ENCODE results near the gene PCCA. TPM values are rescaled to one million over a fixed set of nuclear protein-coding genes. Genes with fewer than 3 reads are reported as not detected.

The PCCA gene
- total and polyA plus RNA-seq, 4 experiments from 2014 or later, result 4.4 to 9.7 (median 7.4) TPM

DNA sequence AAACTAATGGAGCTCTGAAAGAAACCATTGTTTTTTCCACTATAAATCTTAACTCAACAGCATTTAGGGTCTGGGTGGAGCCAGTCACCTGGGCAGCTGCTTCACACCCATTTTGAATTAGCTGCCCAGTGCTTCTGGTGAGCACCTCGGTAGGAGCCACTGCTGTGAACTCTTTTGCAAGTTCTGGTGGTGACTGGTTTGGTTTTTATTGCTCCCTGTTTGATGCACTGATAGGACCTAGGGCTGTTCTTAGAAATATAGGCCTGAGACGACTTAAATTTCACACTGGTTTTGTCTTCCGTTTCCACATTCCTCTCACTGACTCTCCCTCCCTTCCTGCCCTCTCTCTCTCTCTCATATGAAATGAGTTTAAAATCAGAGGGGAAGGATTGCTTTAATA is 395.8 kb downstream of the PCCA start:
- no peaks in the 10 kb centered on the region for H3K9me3 Mint-ChIP-seq
- intact Hi-C loops (cut with micrococcal nuclease), result no loop called here
- POLR2A ChIA-PET (ENCODE audit: partially characterized antibody), result no interaction called here
- CTCF ChIA-PET (ENCODE audit: partially characterized antibody), result interaction anchor here (0.8 to 1.2 kb wide), 2 partner anchors 12 to 828 kb away, joined by 4 read pairs; no protein-coding TSS in a partner anchor
- no peak for DNase-seq
- H3K27me3 Mint-ChIP-seq, result no peaks in the 10 kb centered on the region
- Histone ChIP-seq H3K27ac (ENCODE audit: low read depth, low read length) (no peak overlapping the region), H3K4me3 (ENCODE audit: low read length in 2 of 2) (no peak overlapping the region), H3K36me3 (ENCODE audit: insufficient read depth, low read length) (no peaks in the 10 kb centered on the region), H3K4me1 (ENCODE audit: insufficient read depth, low read length) (peaks cover 12% of the 10 kb centered on the region), H3K9me3 (ENCODE audit: control insufficient read depth in 1 of 2, low read length in 2 of 2) (no peaks in the 10 kb centered on the region), H3K27me3 (ENCODE audit: insufficient read depth, low read length) (no peaks in the 10 kb centered on the region)
- peaks cover 0 to 3% of the 10 kb centered on the region in 2 donors for H3K36me3 Mint-ChIP-seq
- peak overlapping the region in 1 of 8 donors; percentile 2 for H3K4me3 Mint-ChIP-seq
- peaks cover 9 to 25% (median 18%) of the 10 kb centered on the region in 4 donors for H3K4me1 Mint-ChIP-seq
- H3K27ac Mint-ChIP-seq, result peak overlapping the region in 1 of 7 donors; percentile 11

DNA sequence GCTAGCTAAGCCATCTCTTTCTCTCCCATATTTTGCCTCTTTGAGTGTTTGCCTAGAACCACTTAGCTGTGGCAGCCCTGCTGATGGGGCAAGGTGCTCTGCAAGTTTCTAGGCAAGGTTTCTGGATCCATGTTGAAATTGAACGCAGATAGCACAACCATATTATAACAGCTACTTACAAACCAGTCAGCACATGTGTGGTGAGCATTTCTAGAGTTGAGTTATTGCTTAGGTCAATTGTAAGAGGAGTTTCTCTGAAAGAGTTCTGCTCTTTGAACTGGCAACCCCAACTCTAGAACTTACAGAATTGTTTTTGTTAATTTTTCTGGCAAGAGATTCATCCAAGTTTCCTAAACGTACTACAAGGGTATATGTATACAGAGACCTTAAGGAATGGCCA is 396.4 kb downstream of the PCCA start:
- H3K4me3 Mint-ChIP-seq, result no peak overlapping the region
- H3K27ac ChIP-seq (ENCODE audit: low read depth, low read length), result no peak overlapping the region
- peaks cover 12% of the 10 kb centered on the region for H3K4me1 ChIP-seq (ENCODE audit: insufficient read depth, low read length)
- H3K27me3 Mint-ChIP-seq, result no peaks in the 10 kb centered on the region
- no peaks in the 10 kb centered on the region for H3K9me3 ChIP-seq (ENCODE audit: control insufficient read depth in 1 of 2, low read length in 2 of 2)
- POLR2A ChIA-PET (ENCODE audit: partially characterized antibody), result no interaction called here
- H3K27ac Mint-ChIP-seq, result peak overlapping the region in 1 of 7 donors; percentile 11
- no peaks in the 10 kb centered on the region for H3K36me3 ChIP-seq (ENCODE audit: insufficient read depth, low read length)
- DNase-seq, result no peak
- H3K27me3 ChIP-seq (ENCODE audit: insufficient read depth, low read length), result no peaks in the 10 kb centered on the region
- CTCF ChIA-PET (ENCODE audit: partially characterized antibody), result interaction anchor here (0.8 to 1.2 kb wide), 2 partner anchors 11 to 829 kb away, joined by 4 read pairs; no protein-coding TSS in a partner anchor
- no peaks in the 10 kb centered on the region for H3K9me3 Mint-ChIP-seq
- peaks cover 0 to 4% of the 10 kb centered on the region in 2 donors for H3K36me3 Mint-ChIP-seq
- peaks cover 9 to 25% (median 18%) of the 10 kb centered on the region in 4 donors for H3K4me1 Mint-ChIP-seq
- intact Hi-C loops (cut with micrococcal nuclease), result no loop called here
- no peak overlapping the region for H3K4me3 ChIP-seq (ENCODE audit: low read length in 2 of 2)

DNA sequence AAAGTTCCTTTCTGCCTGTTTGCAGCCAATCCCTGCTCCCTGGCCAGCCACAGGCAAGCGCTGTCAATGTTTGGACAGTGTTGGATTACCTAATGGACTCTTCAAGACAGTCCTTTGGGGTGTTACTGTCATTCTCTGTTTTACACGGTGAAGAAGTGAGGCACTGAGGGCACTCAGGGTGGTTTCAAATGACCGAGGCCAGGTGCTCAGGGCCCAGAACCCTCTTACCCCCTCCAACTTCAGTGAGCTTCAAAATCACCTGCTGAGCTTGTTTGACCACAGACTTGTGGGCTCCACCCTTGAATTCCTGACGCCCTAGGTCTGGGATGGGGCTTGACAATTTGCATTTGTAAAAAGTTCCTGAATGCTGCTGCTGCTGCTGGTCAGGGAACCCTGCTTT is 401.8 kb downstream of the PCCA start:
- no peaks in the 10 kb centered on the region for H3K9me3 Mint-ChIP-seq
- ChIA-PET POLR2A (ENCODE audit: partially characterized antibody) (no interaction called here), CTCF (ENCODE audit: partially characterized antibody) (interaction anchor here (1.2 kb wide), 1 partner anchor 27 kb away, joined by 4 read pairs; no protein-coding TSS in a partner anchor)
- H3K4me3 Mint-ChIP-seq, result no peak overlapping the region
- H3K4me3 ChIP-seq (ENCODE audit: low read length in 2 of 2), result no peak overlapping the region
- no peaks in the 10 kb centered on the region for H3K4me1 Mint-ChIP-seq
- DNase-seq, result no peak
- no peaks in the 10 kb centered on the region for H3K9me3 ChIP-seq (ENCODE audit: control insufficient read depth in 1 of 2, low read length in 2 of 2)
- H3K36me3 Mint-ChIP-seq, result peaks cover 0 to 11% of the 10 kb centered on the region in 2 donors
- no peaks in the 10 kb centered on the region for H3K36me3 ChIP-seq (ENCODE audit: insufficient read depth, low read length)
- H3K27ac Mint-ChIP-seq, result no peak overlapping the region
- intact Hi-C loops (cut with micrococcal nuclease), result no loop called here
- H3K27me3 ChIP-seq (ENCODE audit: insufficient read depth, low read length), result no peaks in the 10 kb centered on the region
- H3K27me3 Mint-ChIP-seq, result no peaks in the 10 kb centered on the region
- no peaks in the 10 kb centered on the region for H3K4me1 ChIP-seq (ENCODE audit: insufficient read depth, low read length)
- no peak overlapping the region for H3K27ac ChIP-seq (ENCODE audit: low read depth, low read length)

GRCh38 chr13:100491164-100491842 is 402.4 kb downstream of the PCCA start:
- no peaks in the 10 kb centered on the region for H3K27me3 ChIP-seq (ENCODE audit: insufficient read depth, low read length)
- Mint-ChIP-seq H3K27ac (no peak overlapping the region), H3K27me3 (no peaks in the 10 kb centered on the region), H3K36me3 (peaks cover 0 to 11% of the 10 kb centered on the region in 2 donors), H3K4me3 (no peak overlapping the region), H3K9me3 (no peaks in the 10 kb centered on the region), H3K4me1 (no peaks in the 10 kb centered on the region)
- intact Hi-C loops (cut with micrococcal nuclease), result no loop called here
- H3K4me1 ChIP-seq (ENCODE audit: insufficient read depth, low read length), result no peaks in the 10 kb centered on the region
- no peaks in the 10 kb centered on the region for H3K36me3 ChIP-seq (ENCODE audit: insufficient read depth, low read length)
- no peak overlapping the region for H3K27ac ChIP-seq (ENCODE audit: low read depth, low read length)
- CTCF ChIA-PET (ENCODE audit: partially characterized antibody), result interaction anchor here (1.2 kb wide), 1 partner anchor 26 kb away, joined by 4 read pairs; no protein-coding TSS in a partner anchor
- H3K4me3 ChIP-seq (ENCODE audit: low read length in 2 of 2), result no peak overlapping the region
- DNase-seq, result no peak
- POLR2A ChIA-PET (ENCODE audit: partially characterized antibody), result no interaction called here
- H3K9me3 ChIP-seq (ENCODE audit: control insufficient read depth in 1 of 2, low read length in 2 of 2), result no peaks in the 10 kb centered on the region

GRCh38 chr13:100493418-100493817 is 404.5 kb downstream of the PCCA start:
- Histone ChIP-seq H3K4me3 (ENCODE audit: low read length in 2 of 2) (no peak overlapping the region), H3K27ac (ENCODE audit: low read depth, low read length) (no peak overlapping the region), H3K4me1 (ENCODE audit: insufficient read depth, low read length) (no peaks in the 10 kb centered on the region), H3K9me3 (ENCODE audit: control insufficient read depth in 1 of 2, low read length in 2 of 2) (no peaks in the 10 kb centered on the region), H3K27me3 (ENCODE audit: insufficient read depth, low read length) (no peaks in the 10 kb centered on the region), H3K36me3 (ENCODE audit: insufficient read depth, low read length) (no peaks in the 10 kb centered on the region)
- DNase-seq, result no peak
- CTCF ChIA-PET (ENCODE audit: partially characterized antibody), result interaction anchor here (1.0 kb wide), 1 partner anchor 23 kb away, joined by 3 read pairs; no protein-coding TSS in a partner anchor
- Mint-ChIP-seq H3K27me3 (no peaks in the 10 kb centered on the region), H3K36me3 (peaks cover 0 to 11% of the 10 kb centered on the region in 2 donors), H3K9me3 (no peaks in the 10 kb centered on the region), H3K4me1 (no peaks in the 10 kb centered on the region), H3K27ac (no peak overlapping the region), H3K4me3 (no peak overlapping the region)
- intact Hi-C loops (cut with micrococcal nuclease), result no loop called here
- POLR2A ChIA-PET (ENCODE audit: partially characterized antibody), result interaction anchor here (0.7 kb wide), 1 partner anchor 835 kb away, joined by 3 read pairs; no protein-coding TSS in a partner anchor

DNA sequence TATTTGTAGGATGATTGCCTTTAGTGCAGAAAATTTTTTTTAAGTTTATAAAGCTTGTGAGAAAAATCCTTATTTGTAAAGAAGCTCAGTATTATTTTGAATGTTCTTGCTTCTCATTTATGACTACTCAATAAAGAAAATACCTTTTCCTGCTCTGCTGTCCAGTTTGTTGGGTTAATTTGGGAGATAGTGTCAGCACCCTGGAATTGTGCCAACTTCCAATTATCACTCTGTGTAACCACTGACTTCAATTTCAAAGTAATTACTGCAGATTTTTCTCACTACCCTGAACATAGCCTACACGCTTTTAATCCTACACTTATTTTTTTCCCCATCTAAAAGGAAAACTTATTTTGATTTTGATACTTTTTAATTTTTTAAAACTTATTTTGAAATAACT is 406.6 kb downstream of the PCCA start:
- Histone ChIP-seq H3K36me3 (ENCODE audit: insufficient read depth, low read length) (no peaks in the 10 kb centered on the region), H3K4me1 (ENCODE audit: insufficient read depth, low read length) (no peaks in the 10 kb centered on the region), H3K27me3 (ENCODE audit: insufficient read depth, low read length) (no peaks in the 10 kb centered on the region), H3K27ac (ENCODE audit: low read depth, low read length) (no peak overlapping the region), H3K9me3 (ENCODE audit: control insufficient read depth in 1 of 2, low read length in 2 of 2) (no peaks in the 10 kb centered on the region), H3K4me3 (ENCODE audit: low read length in 2 of 2) (no peak overlapping the region)
- DNase-seq, result no peak
- ChIA-PET CTCF (ENCODE audit: partially characterized antibody) (no interaction called here), POLR2A (ENCODE audit: partially characterized antibody) (no interaction called here)
- Mint-ChIP-seq H3K36me3 (peaks cover 0 to 6% of the 10 kb centered on the region in 2 donors), H3K4me3 (no peak overlapping the region), H3K27me3 (no peaks in the 10 kb centered on the region), H3K4me1 (no peaks in the 10 kb centered on the region), H3K9me3 (no peaks in the 10 kb centered on the region), H3K27ac (no peak overlapping the region)
- intact Hi-C loops (cut with micrococcal nuclease), result no loop called here

GRCh38 chr13:100497389-100497788 is 408.5 kb downstream of the PCCA start:
- Mint-ChIP-seq H3K4me3 (no peak overlapping the region), H3K36me3 (peaks cover 0 to 5% of the 10 kb centered on the region in 2 donors), H3K4me1 (no peaks in the 10 kb centered on the region), H3K9me3 (no peaks in the 10 kb centered on the region), H3K27me3 (no peaks in the 10 kb centered on the region), H3K27ac (no peak overlapping the region)
- no peaks in the 10 kb centered on the region for H3K36me3 ChIP-seq (ENCODE audit: insufficient read depth, low read length)
- H3K27me3 ChIP-seq (ENCODE audit: insufficient read depth, low read length), result no peaks in the 10 kb centered on the region
- no peak for DNase-seq
- CTCF ChIA-PET (ENCODE audit: partially characterized antibody), result interaction anchor here (1.5 to 1.7 kb wide), 3 partner anchors 13 to 596 kb away, joined by 3 read pairs; no protein-coding TSS in a partner anchor
- no peak overlapping the region for H3K27ac ChIP-seq (ENCODE audit: low read depth, low read length)
- intact Hi-C loops (cut with micrococcal nuclease), result no loop called here
- H3K9me3 ChIP-seq (ENCODE audit: control insufficient read depth in 1 of 2, low read length in 2 of 2), result no peaks in the 10 kb centered on the region
- H3K4me1 ChIP-seq (ENCODE audit: insufficient read depth, low read length), result no peaks in the 10 kb centered on the region
- no peak overlapping the region for H3K4me3 ChIP-seq (ENCODE audit: low read length in 2 of 2)
- POLR2A ChIA-PET (ENCODE audit: partially characterized antibody), result no interaction called here
